CD4-positive, alpha-beta T cell (primary cell): Measurements from ENCODE around the gene FYCO1. TPM values are rescaled to one million over a fixed set of nuclear protein-coding genes. Genes with fewer than 3 reads are reported as not detected.

ENCODE experiments used
- ATAC-seq: fragments of 200-7000 bp; cut with Tn5 transposase; one replicate; pipeline ENCODE4 v1.10.0; 2022; ENCODE audit warnings: mild to moderate bottlenecking; ENCODE audit not compliant: poor library complexity
- CTCF ChIA-PET: fragments of 350-600 bp; sonication (Branson Sonifier 250); formaldehyde crosslinking; loops from one replicate; lab custom pipeline; 2021; ENCODE audit warnings: antibody characterized with exemption, inconsistent platforms; lab: Charles Lee
- POLR2A ChIA-PET: fragments of 350-600 bp; sonication (Branson Sonifier 250); formaldehyde crosslinking; loops from one replicate; lab custom pipeline; 2021; ENCODE audit warnings: antibody characterized with exemption, inconsistent platforms; lab: Charles Lee
- DNase-seq, 14 experiments: peaks; one replicate each; pipeline ENCODE4 v3.0.0-alpha.2; 2013 to 2020; ENCODE audit warnings: mixed read lengths in 2 of 14
- H3K27ac ChIP-seq, 2 donors: one replicate each; pipeline versions ENCODE4 v1.5.1 to v1.7.0; 2013; ENCODE audit warnings: low read length in 2 of 2, low read depth in 1 of 2, mild to moderate bottlenecking in 1 of 2
- H3K27me3 ChIP-seq, 2 experiments: 1 replicate in 1 of 2; 2 replicates in 1 of 2; pipeline versions ENCODE4 v1.6.1 to v1.7.0; 2013; ENCODE audit warnings: low read length in 2 of 2, control low read depth in 1 of 2, mild to moderate bottlenecking in 1 of 2, moderate library complexity in 1 of 2; ENCODE audit not compliant: insufficient read depth in 2 of 2, control insufficient read depth in 1 of 2
- H3K36me3 ChIP-seq: one replicate; pipeline ENCODE4 v1.6.1; 2013; ENCODE audit warnings: low read length, control low read depth; ENCODE audit not compliant: insufficient read depth
- H3K4me1 ChIP-seq: one replicate; pipeline ENCODE4 v1.6.1; 2013; ENCODE audit warnings: low read length, control low read depth; ENCODE audit not compliant: insufficient read depth
- H3K4me3 ChIP-seq: one replicate; pipeline ENCODE4 v1.5.1; 2013; ENCODE audit warnings: mild to moderate bottlenecking, low read length, moderate library complexity
- H3K9me3 ChIP-seq, 2 experiments: 1 replicate in 1 of 2; 2 replicates in 1 of 2; pipeline versions ENCODE4 v1.6.1 to v1.7.0; 2013; ENCODE audit warnings: low read length in 2 of 2, mild to moderate bottlenecking in 2 of 2, control low read depth in 1 of 2, moderate library complexity in 1 of 2; ENCODE audit not compliant: control insufficient read depth in 1 of 2, insufficient read depth in 1 of 2
- H3K27ac Mint-ChIP-seq: one replicate; pipeline ENCODE4 v1.8.0; 2020; ENCODE audit warnings: mixed read lengths
- H3K27me3 Mint-ChIP-seq: one replicate; pipeline ENCODE4 v1.8.0; 2021; ENCODE audit warnings: mixed read lengths
- H3K36me3 Mint-ChIP-seq: one replicate; pipeline ENCODE4 v1.8.0; 2021; ENCODE audit warnings: low read depth, mixed read lengths
- H3K4me1 Mint-ChIP-seq: one replicate; pipeline ENCODE4 v1.8.0; 2021; ENCODE audit warnings: low read depth, mixed read lengths
- H3K4me3 Mint-ChIP-seq: one replicate; pipeline ENCODE4 v1.8.0; 2020; ENCODE audit warnings: mild to moderate bottlenecking, mixed read lengths
- H3K9me3 Mint-ChIP-seq: one replicate; pipeline ENCODE4 v1.8.0; 2020; ENCODE audit warnings: mixed read lengths
- intact Hi-C, 2 experiments: fragments of 100-400 bp; cut with DNase I in 1 of 2; cut with micrococcal nuclease in 1 of 2; formaldehyde crosslinking; loops; one replicate each; pipeline versions ENCODE4 v1.15.1 to v1.9.0; 2023 to 2025; cut with DNase I, micrococcal nuclease
- total RNA-seq, 174 experiments: library from RNA in 2 of 174; stranded (reverse) in 2 of 174; gene quantifications; one replicate each; pipeline ENCODE4 v1.2.3 and lab custom pipeline; 2021 to 2026
- TF ChIP-seq, protein P1 (sequence below): fragments of 200-600 bp; IDR thresholded peaks from one replicate; pipeline ENCODE4 v1.8.0; 2022; ENCODE audit warnings: antibody characterized with exemption, mild to moderate bottlenecking

FYCO1 gene
- total RNA-seq, 2 experiments from 2014 or later, result 17.4 to 20.1 TPM

DNA sequence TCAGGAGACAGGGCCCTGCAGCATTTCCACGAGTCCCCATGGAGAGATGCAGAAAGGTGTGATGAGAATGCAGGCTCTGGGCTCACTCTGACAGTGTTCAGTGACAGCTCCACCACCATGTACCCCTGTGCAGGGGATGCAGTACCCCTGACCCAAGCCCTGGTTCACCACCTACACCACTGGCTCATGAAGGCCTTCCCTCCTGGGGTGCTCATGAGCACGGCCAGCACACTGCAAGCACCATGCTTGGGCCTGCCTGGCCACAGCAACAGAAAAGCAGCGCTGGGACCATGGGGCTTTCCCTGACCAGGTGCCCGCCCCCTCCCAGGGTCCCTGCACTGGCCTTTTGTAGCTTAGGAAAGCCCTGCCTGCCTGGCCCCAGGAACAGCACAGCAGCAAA lies 46.2 kb downstream of the FYCO1 start:
- Mint-ChIP-seq H3K9me3 (no peaks in the 10 kb centered on the region), H3K27ac (peak overlapping the region; percentile 80), H3K4me3 (no peak overlapping the region), H3K36me3 (peaks cover 98% of the 10 kb centered on the region), H3K4me1 (peaks cover 74% of the 10 kb centered on the region), H3K27me3 (no peaks in the 10 kb centered on the region)
- Histone ChIP-seq H3K27ac (peak overlapping the region in 1 of 2 donors; percentile 79), H3K4me1 (peaks cover 82% of the 10 kb centered on the region), H3K4me3 (no peak overlapping the region), H3K27me3 (no peaks in the 10 kb centered on the region), H3K9me3 (no peaks in the 10 kb centered on the region), H3K36me3 (peaks cover 81% of the 10 kb centered on the region)
- intact Hi-C loops, result loop anchor here in 1 of 2 experiments (5.0 kb wide), 1 partner anchor 43 kb away; no protein-coding TSS in a partner anchor
- ChIA-PET POLR2A (no interaction called here), CTCF (no interaction called here)
- no peak for ATAC-seq
- TF ChIP-seq, protein P1, sequence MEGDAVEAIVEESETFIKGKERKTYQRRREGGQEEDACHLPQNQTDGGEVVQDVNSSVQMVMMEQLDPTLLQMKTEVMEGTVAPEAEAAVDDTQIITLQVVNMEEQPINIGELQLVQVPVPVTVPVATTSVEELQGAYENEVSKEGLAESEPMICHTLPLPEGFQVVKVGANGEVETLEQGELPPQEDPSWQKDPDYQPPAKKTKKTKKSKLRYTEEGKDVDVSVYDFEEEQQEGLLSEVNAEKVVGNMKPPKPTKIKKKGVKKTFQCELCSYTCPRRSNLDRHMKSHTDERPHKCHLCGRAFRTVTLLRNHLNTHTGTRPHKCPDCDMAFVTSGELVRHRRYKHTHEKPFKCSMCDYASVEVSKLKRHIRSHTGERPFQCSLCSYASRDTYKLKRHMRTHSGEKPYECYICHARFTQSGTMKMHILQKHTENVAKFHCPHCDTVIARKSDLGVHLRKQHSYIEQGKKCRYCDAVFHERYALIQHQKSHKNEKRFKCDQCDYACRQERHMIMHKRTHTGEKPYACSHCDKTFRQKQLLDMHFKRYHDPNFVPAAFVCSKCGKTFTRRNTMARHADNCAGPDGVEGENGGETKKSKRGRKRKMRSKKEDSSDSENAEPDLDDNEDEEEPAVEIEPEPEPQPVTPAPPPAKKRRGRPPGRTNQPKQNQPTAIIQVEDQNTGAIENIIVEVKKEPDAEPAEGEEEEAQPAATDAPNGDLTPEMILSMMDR, result no peak
- no peak for DNase-seq

DNA sequence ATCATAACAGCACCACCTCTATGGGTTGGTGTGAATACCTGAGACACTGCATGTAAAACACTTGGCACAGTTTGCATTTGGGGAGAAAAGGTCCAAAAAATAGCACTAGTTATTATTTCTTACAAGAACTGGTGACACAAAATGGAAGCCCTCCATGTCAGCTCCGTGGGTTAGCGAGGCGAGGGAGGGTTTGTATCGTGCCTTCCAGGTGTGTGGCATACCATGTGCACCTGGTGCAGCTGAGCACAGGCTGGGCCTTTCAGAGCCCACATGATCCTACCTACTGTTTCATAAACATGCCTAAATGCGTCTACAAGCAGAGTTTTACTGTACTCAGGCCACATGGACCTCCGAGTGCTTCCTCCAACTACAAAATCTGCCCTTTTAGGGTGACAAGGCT lies 46.7 kb downstream of the FYCO1 start:
- intact Hi-C loops, result loop anchor here in 1 of 2 experiments (5.0 kb wide), 1 partner anchor 43 kb away; no protein-coding TSS in a partner anchor
- TF ChIP-seq, protein P1, result no peak
- H3K27me3 Mint-ChIP-seq, result no peaks in the 10 kb centered on the region
- peaks cover 92% of the 10 kb centered on the region for H3K36me3 Mint-ChIP-seq
- H3K27ac Mint-ChIP-seq, result peak overlapping the region; percentile 59
- no peak for ATAC-seq
- no peaks in the 10 kb centered on the region for H3K27me3 ChIP-seq
- H3K9me3 Mint-ChIP-seq, result no peaks in the 10 kb centered on the region
- DNase-seq, result no peak
- H3K4me1 ChIP-seq, result peaks cover 82% of the 10 kb centered on the region
- H3K4me1 Mint-ChIP-seq, result peaks cover 77% of the 10 kb centered on the region
- H3K36me3 ChIP-seq, result peaks cover 75% of the 10 kb centered on the region
- no peak overlapping the region for H3K4me3 Mint-ChIP-seq
- POLR2A ChIA-PET, result no interaction called here
- peak overlapping the region in 1 of 2 donors; percentile 79 for H3K27ac ChIP-seq
- no peak overlapping the region for H3K4me3 ChIP-seq
- CTCF ChIA-PET, result no interaction called here
- no peaks in the 10 kb centered on the region for H3K9me3 ChIP-seq

DNA sequence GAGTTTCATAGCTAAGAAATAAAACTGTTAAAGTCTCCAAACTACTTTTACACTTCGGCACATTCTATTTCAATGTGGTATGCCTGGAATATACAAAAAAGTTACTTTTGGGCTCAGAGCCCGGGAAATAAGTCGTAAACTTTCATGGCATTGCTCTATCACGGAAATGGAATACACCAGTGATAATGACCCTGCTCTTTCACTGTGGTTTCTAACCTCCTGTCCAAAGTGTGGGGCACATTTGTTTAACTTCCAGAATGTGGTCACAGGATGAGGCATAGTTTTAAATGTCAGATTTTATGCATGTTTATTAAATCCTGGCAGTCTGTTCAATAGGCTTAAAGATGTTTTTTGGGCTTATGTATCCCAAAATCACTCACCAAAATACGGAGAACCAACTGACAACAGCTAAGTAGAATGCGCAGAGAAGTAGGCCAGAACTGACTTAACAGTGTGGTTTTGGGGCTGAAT lies 47.3 kb downstream of the FYCO1 start:
- H3K4me3 ChIP-seq, result no peak overlapping the region
- peak overlapping the region in 1 of 2 donors; percentile 79 for H3K27ac ChIP-seq
- no peaks in the 10 kb centered on the region for H3K27me3 Mint-ChIP-seq

More for the DNA sequence above, 47.3 kb downstream of the FYCO1 start:
- H3K4me1 Mint-ChIP-seq, result peaks cover 83% of the 10 kb centered on the region
- DNase-seq (no peak), ATAC-seq (no peak)
- Histone ChIP-seq H3K36me3 (peaks cover 70% of the 10 kb centered on the region), H3K27me3 (no peaks in the 10 kb centered on the region), H3K9me3 (no peaks in the 10 kb centered on the region), H3K4me1 (peaks cover 82% of the 10 kb centered on the region)
- H3K27ac Mint-ChIP-seq, result peak overlapping the region; percentile 59
- H3K4me3 Mint-ChIP-seq, result no peak overlapping the region
- POLR2A ChIA-PET, result no interaction called here
- no peaks in the 10 kb centered on the region for H3K9me3 Mint-ChIP-seq
- intact Hi-C loops, result loop anchor here in 1 of 2 experiments (5.0 kb wide), 1 partner anchor 44 kb away; no protein-coding TSS in a partner anchor
- H3K36me3 Mint-ChIP-seq, result peaks cover 87% of the 10 kb centered on the region
- TF ChIP-seq, protein P1, result no peak
- CTCF ChIA-PET, result no interaction called here
